ENCODE measurements around the gene CMSS1. TPM values are rescaled to one million over a fixed set of nuclear protein-coding genes. Genes with fewer than 3 reads are reported as not detected.

CMSS1 gene
- total and polyA plus RNA-seq, 2 of the 13 experiments (the other 11 are each of a cell fraction or from before 2014, with no cell fraction given) = 6.4 to 48.7 TPM

DNA sequence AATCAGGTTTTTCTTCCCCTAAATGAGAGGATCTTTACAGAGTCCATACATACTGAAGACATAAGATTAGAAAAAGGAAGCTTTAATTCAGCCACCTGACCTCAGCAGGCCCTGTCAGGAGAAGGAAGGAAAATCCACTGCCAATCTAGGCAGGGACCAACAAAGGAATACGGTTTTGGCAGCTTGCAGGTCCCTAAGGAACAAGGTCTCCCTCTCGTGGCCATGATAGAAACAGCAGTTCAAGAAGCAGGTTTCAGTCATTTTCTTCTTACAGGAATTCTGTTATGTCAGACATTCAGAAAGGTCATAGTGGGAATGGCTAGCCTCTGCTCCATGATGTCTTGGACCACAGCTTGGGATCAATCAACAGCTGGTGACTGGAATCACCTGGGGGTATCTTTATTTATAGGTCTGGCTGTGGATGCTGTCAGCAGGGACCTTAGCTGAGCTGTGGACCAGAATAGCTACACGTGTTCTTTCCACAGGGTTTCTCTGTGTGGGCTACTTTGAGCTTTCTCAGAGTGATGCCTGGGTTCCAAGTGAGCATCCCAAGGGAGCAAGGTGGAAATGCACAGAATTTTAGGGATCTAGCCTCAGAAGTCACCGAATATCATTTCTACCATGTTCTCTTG is 9.4 kb upstream of the CMSS1 start:
- intact Hi-C loops (cut with micrococcal nuclease; ENCODE audit: unreplicated experiment) (loop anchor here (5.0 kb wide), 1 partner anchor 636 kb away; no protein-coding TSS in a partner anchor), in situ Hi-C loops (cut with HindIII; ENCODE audit: extremely low pct_ligation_motif_present, low pct_unique_long_range_greater_than_20kb) (loop anchor here (25.0 kb wide), 1 partner anchor 904 kb away; the partner anchor contains the start of gene TFG)
- peaks cover 22% of the 10 kb centered on the region for H3K9me3 ChIP-seq (ENCODE audit: low read length)
- 46% methylated on average over 4 of the region's 4 CpGs for WGBS (ENCODE audit: low lambda C conversion rate)
- DNase-seq (ENCODE audit: low spot score) (peak; percentile 55), ATAC-seq (peak; percentile 50; the same call in 2 of the 3 replicates), FAIRE-seq (peak; percentile 74)
- H4K20me1 ChIP-seq (ENCODE audit: insufficient read depth, low read length) = no peaks in the 10 kb centered on the region
- no peak overlapping the region for H3K27ac ChIP-seq (ENCODE audit: extremely low read length, insufficient read depth, low read length)
- no peaks in the 10 kb centered on the region for H3K36me3 ChIP-seq (replicated peaks in 1 of 2; ENCODE audit: control insufficient read depth in 1 of 2, insufficient read depth in 2 of 2, low read length in 2 of 2)
- no peaks in the 10 kb centered on the region for H3K4me1 ChIP-seq (ENCODE audit: insufficient read depth, low read length)
- H3K4me3 ChIP-seq (replicated peaks in 1 of 3; ENCODE audit: insufficient read depth in 1 of 3, low read depth in 2 of 3, low read length in 3 of 3) = no peak overlapping the region
- no peak overlapping the region for H2AFZ ChIP-seq (ENCODE audit: low read length)
- H3K27me3 ChIP-seq (ENCODE audit: control insufficient read depth in 1 of 2, insufficient read depth in 2 of 2, low read length in 2 of 2) = no peaks in the 10 kb centered on the region
- ChIA-PET CTCF (ENCODE audit: low intra/inter-chr PET ratio, low total read pairs) (no interaction called here), POLR2A (no interaction called here)
- H3K79me2 ChIP-seq (ENCODE audit: insufficient read depth, low read length) = no peaks in the 10 kb centered on the region
- BruUV-seq (replicated peaks) = no TSS peak
- no peak overlapping the region for H3K9ac ChIP-seq (ENCODE audit: insufficient read depth, low read depth, low read length)
- TF ChIP-seq, protein P1, sequence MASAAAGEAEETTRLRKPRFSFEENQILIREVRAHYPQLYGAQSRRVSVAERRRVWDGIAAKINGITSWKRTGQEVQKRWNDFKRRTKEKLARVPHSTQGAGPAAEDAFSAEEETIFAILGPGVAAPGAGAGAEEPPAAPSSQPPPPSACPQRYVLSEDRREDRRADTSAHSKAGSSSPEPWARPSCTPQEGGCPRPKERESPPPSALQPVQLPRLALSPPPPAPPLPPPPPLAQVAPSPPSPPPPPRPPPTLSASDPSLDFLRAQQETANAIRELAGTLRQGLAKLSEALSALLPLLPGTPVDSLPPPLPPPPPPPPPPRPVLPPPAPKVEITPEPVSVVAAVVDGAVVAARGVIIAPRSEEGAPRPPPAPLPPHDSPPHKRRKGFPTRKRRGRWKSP (CRISPR knock-in tag; IDR thresholded peaks at IDR 0.05) = no peak
- TF ChIP-seq, protein P2, sequence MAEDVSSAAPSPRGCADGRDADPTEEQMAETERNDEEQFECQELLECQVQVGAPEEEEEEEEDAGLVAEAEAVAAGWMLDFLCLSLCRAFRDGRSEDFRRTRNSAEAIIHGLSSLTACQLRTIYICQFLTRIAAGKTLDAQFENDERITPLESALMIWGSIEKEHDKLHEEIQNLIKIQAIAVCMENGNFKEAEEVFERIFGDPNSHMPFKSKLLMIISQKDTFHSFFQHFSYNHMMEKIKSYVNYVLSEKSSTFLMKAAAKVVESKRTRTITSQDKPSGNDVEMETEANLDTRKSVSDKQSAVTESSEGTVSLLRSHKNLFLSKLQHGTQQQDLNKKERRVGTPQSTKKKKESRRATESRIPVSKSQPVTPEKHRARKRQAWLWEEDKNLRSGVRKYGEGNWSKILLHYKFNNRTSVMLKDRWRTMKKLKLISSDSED (CRISPR knock-in tag; IDR thresholded peaks at IDR 0.05) = no peak
- TF ChIP-seq STAG1 (CRISPR knock-in tag; IDR thresholded peaks at IDR 0.05) (peak; percentile 34; the same call in 1 of the 2 replicates), CBX5 (CRISPR knock-in tag; IDR thresholded peaks at IDR 0.05; ENCODE audit: borderline replicate concordance) (no peak), SAP130 (CRISPR knock-in tag; IDR thresholded peaks at IDR 0.05; ENCODE audit: low read depth) (no peak), SMC3 (IDR thresholded peaks at IDR 0.05; ENCODE audit: low read length) (peak; percentile 19; the same call in 1 of the 2 replicates)
- TF ChIP-seq, protein P3, sequence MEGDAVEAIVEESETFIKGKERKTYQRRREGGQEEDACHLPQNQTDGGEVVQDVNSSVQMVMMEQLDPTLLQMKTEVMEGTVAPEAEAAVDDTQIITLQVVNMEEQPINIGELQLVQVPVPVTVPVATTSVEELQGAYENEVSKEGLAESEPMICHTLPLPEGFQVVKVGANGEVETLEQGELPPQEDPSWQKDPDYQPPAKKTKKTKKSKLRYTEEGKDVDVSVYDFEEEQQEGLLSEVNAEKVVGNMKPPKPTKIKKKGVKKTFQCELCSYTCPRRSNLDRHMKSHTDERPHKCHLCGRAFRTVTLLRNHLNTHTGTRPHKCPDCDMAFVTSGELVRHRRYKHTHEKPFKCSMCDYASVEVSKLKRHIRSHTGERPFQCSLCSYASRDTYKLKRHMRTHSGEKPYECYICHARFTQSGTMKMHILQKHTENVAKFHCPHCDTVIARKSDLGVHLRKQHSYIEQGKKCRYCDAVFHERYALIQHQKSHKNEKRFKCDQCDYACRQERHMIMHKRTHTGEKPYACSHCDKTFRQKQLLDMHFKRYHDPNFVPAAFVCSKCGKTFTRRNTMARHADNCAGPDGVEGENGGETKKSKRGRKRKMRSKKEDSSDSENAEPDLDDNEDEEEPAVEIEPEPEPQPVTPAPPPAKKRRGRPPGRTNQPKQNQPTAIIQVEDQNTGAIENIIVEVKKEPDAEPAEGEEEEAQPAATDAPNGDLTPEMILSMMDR (CRISPR knock-in tag; IDR thresholded peaks at IDR 0.05) = peak; percentile 70
- no peak overlapping the region for H3K4me2 ChIP-seq (ENCODE audit: low read depth, low read length)

Data from HepG2 (cell line).